Pons (tissue), 1 donor: Measurements from ENCODE around the gene EPS8.
A peak's percentile ranks its signal among the peaks of the same experiment; 100 is the strongest.
"Not testable (repeated sequence)": the region's sequence is repeated elsewhere in the genome, so short reads cannot be mapped to it uniquely, and the experiment has no call there.

Experiments used
- DNase-seq: peaks from one replicate; pipeline ENCODE4 v3.0.0-alpha.2; 2016; ENCODE audit warnings: low spot score

Gene EPS8

GRCh38 chr12:15644700-15645099 is 144.5 kb downstream of the EPS8 start:
- DNase-seq, result no peak

- DNase-seq, result no peak
These were observed 151.0 kb downstream of the EPS8 start for GRCh38 chr12:15638231-15638630.

DNA sequence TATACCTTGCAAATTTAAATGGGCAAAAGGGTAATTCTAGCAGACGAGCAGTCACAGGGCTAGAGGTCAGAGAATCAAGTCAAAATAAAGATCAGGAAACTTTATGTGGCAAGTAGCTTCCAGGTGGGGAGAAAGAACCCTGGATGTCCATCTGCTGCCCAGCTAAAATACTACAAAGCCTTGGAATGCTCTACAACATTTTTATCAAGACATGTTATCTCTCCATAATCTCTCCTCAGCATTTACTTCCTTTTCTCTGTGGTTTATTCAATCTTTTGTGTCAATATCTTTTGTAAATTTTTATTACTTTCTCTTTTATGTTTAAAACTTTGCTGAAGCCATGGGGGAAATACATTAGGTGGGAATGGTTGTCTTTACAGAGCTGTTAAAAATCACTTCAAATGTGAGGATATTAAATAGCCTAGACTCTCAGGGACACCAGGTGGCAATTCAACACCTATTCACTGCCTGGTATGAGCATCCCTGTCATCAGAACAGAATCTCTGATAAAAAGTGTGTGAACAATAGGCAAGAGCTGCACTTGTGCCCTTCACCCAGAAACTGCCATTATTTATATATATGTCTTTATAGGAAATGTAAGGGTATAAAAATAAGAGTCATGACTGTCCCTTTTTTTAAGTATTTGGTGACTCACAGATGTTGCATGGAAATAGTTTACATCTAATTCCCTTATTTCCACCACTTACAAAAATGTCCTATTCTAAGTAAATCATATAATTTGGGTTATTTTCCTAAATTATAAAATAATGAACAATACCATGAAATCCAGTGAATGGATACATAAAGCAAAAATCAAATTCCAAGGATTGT is 152.9 kb downstream of the EPS8 start:
- no peak for DNase-seq

DNA sequence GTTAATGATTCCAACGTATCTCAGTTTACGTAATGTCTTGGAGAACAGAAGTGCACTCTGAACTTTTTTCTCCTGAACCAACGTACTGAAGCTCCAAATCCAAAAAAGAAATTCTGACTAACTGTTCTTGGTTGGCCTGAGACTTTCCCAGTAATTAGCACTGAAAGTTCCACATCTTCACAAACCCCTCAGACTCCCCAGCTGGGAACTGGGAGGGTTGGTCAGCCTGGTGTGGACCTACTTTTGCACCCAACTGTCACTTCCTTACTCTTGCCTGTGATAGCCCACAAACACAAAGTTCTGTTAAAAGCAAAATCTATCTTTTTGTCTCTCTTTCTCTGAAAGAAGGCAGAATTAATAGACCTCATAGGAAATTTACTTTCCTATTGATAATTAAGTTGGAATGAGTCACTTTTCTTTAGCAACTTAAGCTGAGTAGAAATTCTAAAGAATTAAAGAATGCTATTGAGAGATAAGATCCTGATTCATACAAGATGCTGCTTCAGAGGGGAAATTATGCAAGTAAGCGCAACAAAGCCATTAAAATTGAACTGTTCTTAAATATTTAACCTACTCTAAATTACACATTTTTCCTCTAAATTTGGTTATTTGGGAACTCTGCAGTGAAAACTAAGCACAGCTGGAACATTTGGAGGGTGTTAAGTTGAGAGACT is 155.0 kb downstream of the EPS8 start:
- DNase-seq, result no peak

DNA sequence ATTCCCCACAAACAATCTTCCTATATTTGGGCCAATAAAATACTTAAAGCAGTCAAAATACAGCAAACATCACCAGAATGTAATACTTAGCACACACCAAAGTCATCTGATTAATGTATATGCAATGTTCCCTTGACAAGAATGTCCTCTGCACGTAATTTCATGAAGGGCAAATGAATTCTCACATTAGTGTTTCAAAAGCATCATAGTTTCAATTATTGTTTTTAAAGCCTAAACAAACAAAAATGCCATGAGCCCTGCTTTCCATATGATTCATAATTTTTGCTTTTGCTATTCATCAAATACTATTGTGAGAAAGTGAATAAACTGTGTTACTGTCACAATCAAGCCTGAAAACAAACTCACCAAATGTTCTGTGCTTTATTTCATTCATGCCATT is 156.0 kb downstream of the EPS8 start:
- no peak for DNase-seq

GRCh38 chr12:15632708-15633107 is 156.5 kb downstream of the EPS8 start:
- no peak for DNase-seq

GRCh38 chr12:15631007-15631715 is 158.0 kb downstream of the EPS8 start:
- no peak for DNase-seq

DNA sequence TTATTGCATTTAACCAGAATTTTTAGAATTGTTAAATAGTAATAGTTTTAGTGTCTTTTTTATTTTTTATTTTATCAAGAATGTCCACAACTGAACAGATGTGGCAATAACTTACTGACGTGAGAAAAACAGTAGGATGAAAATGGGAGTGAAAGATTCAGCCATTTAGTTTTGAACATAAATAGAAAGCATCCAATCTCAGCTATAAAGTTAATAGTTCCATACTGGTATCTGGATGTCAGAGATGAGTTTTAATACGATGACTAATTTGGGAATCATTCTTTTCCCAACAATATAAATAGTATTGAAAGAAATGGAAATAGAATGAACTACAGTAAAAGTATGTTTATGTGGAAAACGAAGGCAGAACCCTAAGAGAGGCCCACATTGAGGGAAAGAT is 159.4 kb downstream of the EPS8 start:
- DNase-seq, result no peak

- peak; percentile 65 for DNase-seq
These were observed 160.1 kb downstream of the EPS8 start for GRCh38 chr12:15629108-15629507.

DNA sequence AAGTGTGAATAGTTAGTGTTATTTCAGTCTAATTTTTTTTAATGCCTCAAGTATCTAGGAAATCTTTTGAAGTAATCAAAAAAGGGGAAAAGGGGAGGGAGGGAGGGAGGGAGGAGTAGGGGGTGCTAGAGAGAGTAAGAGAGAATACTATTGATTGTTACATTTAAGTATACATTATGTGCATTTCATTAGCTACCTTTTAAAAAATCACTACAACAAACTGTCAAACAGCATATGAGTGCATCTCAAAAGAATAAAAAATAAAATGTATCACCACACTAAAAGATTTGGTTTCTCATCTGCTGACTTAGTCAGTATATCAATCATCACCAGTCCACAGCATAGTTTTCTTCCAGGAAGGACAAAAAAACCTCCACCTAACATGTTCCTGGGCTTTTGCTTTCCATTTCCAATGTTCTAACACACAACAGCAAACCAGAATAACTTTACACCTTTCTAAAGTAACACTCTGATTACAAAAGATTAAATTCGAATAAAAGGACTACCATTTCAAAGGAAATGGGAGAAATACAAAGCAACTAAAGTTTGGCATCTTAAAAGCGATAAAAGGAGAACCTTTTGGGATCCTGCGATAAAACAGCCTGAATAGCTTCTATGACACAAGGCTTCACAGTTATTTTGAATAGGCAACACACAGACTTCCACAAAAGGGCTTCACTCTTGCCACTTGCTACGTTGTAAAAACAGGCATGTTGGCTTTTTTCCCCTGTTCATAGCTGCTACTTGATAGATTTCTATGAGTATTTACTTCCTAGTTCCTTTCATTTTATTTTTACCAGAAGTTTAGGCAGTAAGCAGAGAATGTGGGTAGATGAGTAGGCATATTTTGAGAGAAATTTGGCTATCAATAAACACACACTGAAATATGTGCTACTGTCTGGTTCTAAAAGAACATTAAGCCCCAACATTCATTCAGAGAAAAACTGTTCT is 160.9 kb downstream of the EPS8 start:
- peak; percentile 48 for DNase-seq

GRCh38 chr12:15625075-15625474 is 164.1 kb downstream of the EPS8 start:
- DNase-seq, result no peak

- DNase-seq, result no peak
These were observed 168.2 kb downstream of the EPS8 start for GRCh38 chr12:15620741-15621539.

DNA sequence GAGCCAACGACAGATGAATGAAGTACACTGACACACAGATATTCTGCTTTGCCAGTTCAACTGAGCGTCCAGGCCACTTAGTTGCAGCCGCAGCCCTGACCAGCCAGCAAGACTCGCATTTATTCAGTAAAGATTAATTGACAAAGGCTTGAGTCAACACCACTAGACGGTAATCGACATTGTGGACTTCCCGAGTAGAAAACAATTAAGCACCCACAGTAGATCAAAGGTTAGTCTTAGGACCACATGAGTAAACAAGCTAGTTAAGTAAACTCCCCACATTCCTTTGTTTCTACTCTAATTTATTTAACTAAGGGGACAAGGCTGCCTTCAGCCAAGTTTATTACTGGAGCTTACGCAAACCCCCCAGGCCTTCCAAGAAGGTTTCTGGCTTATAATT is 172.7 kb downstream of the EPS8 start:
- not testable (repeated sequence) for DNase-seq

DNA sequence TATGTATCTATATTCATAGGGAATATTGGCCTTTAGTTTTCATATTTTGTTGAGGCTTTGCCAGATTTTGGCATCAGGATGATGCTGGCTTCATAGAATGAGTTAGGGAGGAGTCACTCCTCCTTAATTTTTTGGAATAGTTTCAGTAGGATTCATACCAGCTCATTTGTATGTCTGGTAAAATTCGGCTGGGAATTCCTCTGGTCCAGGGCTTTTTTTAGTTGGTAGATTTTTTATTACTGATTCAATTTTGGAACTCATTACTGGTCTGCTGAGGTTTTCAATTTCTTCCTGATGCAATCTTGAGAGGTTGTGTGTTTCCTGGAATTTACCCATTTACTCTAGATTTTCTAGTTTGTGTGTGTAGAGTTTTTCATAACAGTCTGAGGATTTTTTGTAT is 175.2 kb downstream of the EPS8 start:
- DNase-seq, result no peak

DNA sequence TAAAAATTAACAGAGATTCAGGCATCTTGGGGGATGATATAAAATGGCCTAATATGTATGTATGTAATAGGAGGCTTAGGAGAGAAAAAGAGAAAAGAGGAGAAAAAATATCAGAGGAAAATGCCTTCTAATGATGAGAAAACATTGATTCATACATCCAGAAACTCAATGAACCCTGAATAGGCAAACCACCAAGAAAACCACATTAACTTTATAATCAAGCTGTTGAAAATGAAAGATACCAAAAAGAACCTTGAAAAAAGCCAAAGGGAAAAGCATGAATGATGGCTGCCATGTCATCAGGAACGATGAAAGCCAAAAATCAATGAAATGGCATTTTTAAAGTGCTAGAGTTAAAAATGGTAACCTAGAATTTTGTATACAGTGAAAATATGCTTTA is 180.2 kb downstream of the EPS8 start:
- no peak for DNase-seq

DNA sequence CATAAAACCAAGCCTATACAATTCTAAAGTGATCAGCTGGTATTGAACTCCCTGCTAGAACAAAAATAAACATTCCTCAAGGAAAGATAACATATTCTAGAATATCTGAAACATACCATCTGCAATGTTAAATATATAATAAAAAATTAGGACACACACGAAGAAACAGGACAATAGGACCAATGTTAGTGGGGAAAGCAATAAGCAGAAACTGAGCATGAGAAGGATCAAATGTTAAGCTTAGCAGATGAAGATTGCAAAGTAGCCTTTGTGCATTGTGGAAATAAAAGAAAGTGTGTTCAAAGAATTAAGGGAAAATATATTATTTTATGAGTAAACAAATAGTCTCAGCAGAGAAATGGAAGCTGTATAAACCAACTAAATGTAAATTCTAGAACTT is 180.8 kb downstream of the EPS8 start:
- no peak for DNase-seq

DNA sequence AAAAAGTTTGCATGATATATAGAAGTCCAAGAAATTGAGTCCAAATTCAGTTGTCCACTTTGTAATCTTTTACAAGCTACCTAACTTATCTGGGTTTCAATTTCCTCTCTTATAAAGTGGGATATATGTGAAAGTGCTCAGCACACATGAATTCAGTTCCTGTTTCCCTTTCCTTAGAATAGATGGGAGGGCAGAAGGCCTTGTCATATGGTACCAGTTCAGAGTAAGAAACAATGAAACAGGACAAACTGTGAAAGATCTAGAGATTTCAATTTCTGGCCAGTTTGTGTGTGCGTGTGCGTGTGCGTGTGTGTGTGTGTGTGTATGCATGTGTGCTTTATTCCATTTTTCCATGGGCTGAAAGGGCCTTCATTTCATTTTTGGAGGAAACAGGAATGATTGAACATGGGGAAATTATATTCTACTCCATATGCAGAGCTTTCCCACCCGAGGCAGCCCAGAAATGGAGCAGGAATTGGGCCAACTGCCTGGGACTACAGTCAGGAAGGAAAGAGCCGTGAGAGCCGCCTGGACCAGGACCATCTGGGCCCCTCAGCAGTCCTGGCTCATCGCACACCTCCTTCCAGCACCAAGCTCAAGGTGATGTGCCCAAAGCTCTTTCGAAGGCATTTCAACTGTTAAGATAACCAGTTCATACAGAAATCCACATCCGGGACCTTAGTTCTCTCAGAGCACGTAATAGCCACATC is 183.2 kb downstream of the EPS8 start:
- DNase-seq, result peak; percentile 17

DNA sequence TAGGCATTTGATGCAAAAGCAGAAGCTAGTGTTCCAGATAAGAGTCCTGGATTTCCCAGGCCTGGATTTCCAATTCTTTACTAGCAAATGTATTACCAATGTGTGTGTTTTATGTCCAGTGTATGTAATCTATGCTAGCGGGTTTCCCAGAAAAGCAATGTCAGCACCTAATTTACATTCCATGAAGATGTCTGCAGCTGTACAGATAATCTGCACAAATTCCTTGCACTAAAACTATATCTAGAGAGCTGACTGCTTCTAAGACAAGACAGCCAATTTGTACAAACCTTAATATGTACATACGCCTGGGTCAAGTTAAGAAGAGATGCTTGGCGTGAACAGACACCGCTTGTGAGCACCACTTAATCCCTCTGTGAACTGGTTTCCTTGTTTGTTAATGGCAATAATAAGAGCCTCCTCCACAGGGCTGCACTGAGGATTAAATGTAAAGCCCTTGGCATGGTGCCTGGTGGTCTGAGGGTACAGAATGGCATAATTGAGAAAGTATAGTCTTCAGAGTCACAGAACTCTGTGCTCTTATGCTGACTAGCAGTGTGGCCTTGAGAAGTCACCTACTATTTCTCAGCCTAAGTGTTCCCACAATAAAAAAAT is 185.6 kb downstream of the EPS8 start:
- no peak for DNase-seq

- DNase-seq, result no peak
These were observed 187.0 kb downstream of the EPS8 start for GRCh38 chr12:15602051-15602672.
